Suprapubic skin (tissue), 4 donors: ENCODE results near the gene TAS1R2. TPM values are rescaled to one million over a fixed set of nuclear protein-coding genes. Genes with fewer than 3 reads are reported as not detected.

Experiments used
- DNase-seq, 2 donors: peaks; one replicate each; pipeline ENCODE4 v3.0.0-alpha.2; 2019; ENCODE audit warnings: low spot score in 2 of 2
- H3K27ac ChIP-seq: fragments of 200-600 bp; sonication (generic); one replicate; pipeline ENCODE4 v1.5.1; 2019
- H3K27me3 ChIP-seq: fragments of 200-600 bp; sonication (generic); one replicate; pipeline ENCODE4 v1.5.1; 2019
- H3K36me3 ChIP-seq: fragments of 200-600 bp; sonication (generic); one replicate; pipeline ENCODE4 v1.5.1; 2019
- H3K4me1 ChIP-seq: fragments of 200-600 bp; sonication (generic); one replicate; pipeline ENCODE4 v1.5.1; 2019
- H3K4me3 ChIP-seq: fragments of 200-600 bp; sonication (generic); one replicate; pipeline ENCODE4 v1.5.1; 2019; ENCODE audit warnings: mild to moderate bottlenecking
- H3K9me3 ChIP-seq: fragments of 200-600 bp; sonication (generic); one replicate; pipeline ENCODE4 v1.5.1; 2019
- EP300 ChIP-seq: sonication (generic); formaldehyde crosslinking; IDR thresholded peaks from one replicate; pipeline ENCODE4 v1.6.1; 2017; ENCODE audit warnings: antibody characterized with exemption
- POLR2A ChIP-seq, 2 donors: fragments of 450-650 bp; IDR thresholded peaks; one replicate each; pipeline ENCODE4 v1.6.1; 2017; ENCODE audit warnings: antibody characterized with exemption in 2 of 2, mild to moderate bottlenecking in 2 of 2, moderate library complexity in 2 of 2
- POLR2AphosphoS5 ChIP-seq, 3 donors: sonication (generic); formaldehyde crosslinking; IDR thresholded peaks; one replicate each; pipeline ENCODE4 v1.6.1; 2017; ENCODE audit warnings: antibody characterized with exemption in 3 of 3
- WGBS: methylation state at CpG from one replicate; pipeline ENCODE4 v1.1.5; 2018; 5-methylcytosine and 5-hydroxymethylcytosine counted together
- total RNA-seq, 4 donors: library from RNA; depleted of rRNA; stranded (reverse); fragments of >200 nt; gene quantifications; one replicate each; pipeline ENCODE4 v1.1.0, GENCODE V29; 2016
- TF ChIP-seq, protein P1 (sequence below), 2 donors: fragments of 200-600 bp in 1 of 2; fragments of 450-650 bp in 1 of 2; sonication (generic) in 1 of 2; IDR thresholded peaks; one replicate each; pipeline ENCODE4 v1.5.1; 2016 to 2019; ENCODE audit warnings: antibody characterized with exemption in 2 of 2, mild to moderate bottlenecking in 1 of 2, moderate library complexity in 1 of 2

TAS1R2 gene
- total RNA-seq, 4 donors from 2014 or later, result 0.38 to 1.3 (median 1.2) TPM; not detected in 1

- 77% methylated on average over 4 of the region's 6 CpGs for WGBS
- Histone ChIP-seq H3K27me3 (peaks cover 27% of the 10 kb centered on the region), H3K27ac (no peak overlapping the region), H3K9me3 (no peaks in the 10 kb centered on the region), H3K4me3 (no peak overlapping the region), H3K4me1 (no peaks in the 10 kb centered on the region), H3K36me3 (no peaks in the 10 kb centered on the region)
- TF ChIP-seq POLR2AphosphoS5 (IDR thresholded peaks at IDR 0.05), result no peak
- TF ChIP-seq, protein P1, sequence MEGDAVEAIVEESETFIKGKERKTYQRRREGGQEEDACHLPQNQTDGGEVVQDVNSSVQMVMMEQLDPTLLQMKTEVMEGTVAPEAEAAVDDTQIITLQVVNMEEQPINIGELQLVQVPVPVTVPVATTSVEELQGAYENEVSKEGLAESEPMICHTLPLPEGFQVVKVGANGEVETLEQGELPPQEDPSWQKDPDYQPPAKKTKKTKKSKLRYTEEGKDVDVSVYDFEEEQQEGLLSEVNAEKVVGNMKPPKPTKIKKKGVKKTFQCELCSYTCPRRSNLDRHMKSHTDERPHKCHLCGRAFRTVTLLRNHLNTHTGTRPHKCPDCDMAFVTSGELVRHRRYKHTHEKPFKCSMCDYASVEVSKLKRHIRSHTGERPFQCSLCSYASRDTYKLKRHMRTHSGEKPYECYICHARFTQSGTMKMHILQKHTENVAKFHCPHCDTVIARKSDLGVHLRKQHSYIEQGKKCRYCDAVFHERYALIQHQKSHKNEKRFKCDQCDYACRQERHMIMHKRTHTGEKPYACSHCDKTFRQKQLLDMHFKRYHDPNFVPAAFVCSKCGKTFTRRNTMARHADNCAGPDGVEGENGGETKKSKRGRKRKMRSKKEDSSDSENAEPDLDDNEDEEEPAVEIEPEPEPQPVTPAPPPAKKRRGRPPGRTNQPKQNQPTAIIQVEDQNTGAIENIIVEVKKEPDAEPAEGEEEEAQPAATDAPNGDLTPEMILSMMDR (IDR thresholded peaks at IDR 0.05), result no peak
- no peak for TF ChIP-seq POLR2A (IDR thresholded peaks at IDR 0.05)
- no peak for TF ChIP-seq EP300
- no peak for DNase-seq
Measured at GRCh38 chr1:18798946-18799345, 60.5 kb downstream of the TAS1R2 start.

DNA sequence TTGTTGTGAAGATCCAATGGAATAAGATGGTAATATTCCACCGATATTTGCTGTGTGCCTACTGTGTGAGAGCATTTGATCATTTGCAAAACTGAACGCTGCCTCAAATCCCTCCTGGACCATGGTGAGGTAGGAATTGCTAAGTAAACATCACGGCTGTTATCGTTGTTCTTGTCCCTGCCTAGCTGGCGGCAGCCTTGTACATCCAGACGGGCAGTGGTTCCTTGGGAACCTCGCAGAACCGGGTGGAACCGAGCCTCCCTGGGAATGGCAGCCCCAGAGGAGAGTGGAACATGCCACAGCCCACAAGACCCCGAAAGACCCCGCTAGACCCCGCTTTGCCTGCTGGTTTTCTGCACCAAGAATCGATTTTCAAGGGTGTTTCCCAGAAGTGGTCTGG is 60.9 kb downstream of the TAS1R2 start:
- Histone ChIP-seq H3K4me1 (no peaks in the 10 kb centered on the region), H3K27ac (no peak overlapping the region), H3K9me3 (no peaks in the 10 kb centered on the region), H3K36me3 (no peaks in the 10 kb centered on the region), H3K4me3 (no peak overlapping the region), H3K27me3 (peaks cover 27% of the 10 kb centered on the region)
- TF ChIP-seq, protein P1 (IDR thresholded peaks at IDR 0.05), result no peak
- TF ChIP-seq POLR2AphosphoS5 (IDR thresholded peaks at IDR 0.05) (no peak), POLR2A (IDR thresholded peaks at IDR 0.05) (no peak), EP300 (no peak)
- DNase-seq, result no peak
- 85% methylated on average over 13 of the region's 13 CpGs for WGBS

DNA sequence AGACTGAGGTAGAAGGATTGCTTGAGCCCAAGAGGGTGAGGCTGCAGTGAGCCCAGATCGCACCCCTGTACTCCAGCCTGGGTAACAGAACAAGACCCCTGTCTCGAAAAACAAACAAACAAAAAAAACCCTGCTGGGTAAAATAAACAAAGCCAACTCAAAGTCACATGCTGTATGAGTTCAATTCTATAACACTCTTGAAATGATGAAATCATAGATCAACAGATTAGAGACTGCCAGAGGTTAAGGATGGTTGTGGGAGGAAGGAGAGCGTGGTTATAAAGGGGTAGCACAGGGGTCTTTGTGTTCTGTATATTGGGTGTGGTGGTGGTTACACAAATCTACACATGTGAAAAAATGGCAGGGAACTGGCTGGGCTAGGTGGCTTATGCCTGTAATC is 62.5 kb downstream of the TAS1R2 start:
- TF ChIP-seq, protein P1 (IDR thresholded peaks at IDR 0.05), result no peak
- no peak for TF ChIP-seq POLR2AphosphoS5 (IDR thresholded peaks at IDR 0.05)
- TF ChIP-seq EP300, result no peak
- TF ChIP-seq POLR2A (IDR thresholded peaks at IDR 0.05), result no peak
- DNase-seq, result no peak
- 87% methylated on average over 3 of the region's 3 CpGs for WGBS
- Histone ChIP-seq H3K4me1 (no peaks in the 10 kb centered on the region), H3K36me3 (no peaks in the 10 kb centered on the region), H3K4me3 (no peak overlapping the region), H3K27ac (no peak overlapping the region), H3K27me3 (peaks cover 38% of the 10 kb centered on the region), H3K9me3 (peaks cover 6% of the 10 kb centered on the region)

DNA sequence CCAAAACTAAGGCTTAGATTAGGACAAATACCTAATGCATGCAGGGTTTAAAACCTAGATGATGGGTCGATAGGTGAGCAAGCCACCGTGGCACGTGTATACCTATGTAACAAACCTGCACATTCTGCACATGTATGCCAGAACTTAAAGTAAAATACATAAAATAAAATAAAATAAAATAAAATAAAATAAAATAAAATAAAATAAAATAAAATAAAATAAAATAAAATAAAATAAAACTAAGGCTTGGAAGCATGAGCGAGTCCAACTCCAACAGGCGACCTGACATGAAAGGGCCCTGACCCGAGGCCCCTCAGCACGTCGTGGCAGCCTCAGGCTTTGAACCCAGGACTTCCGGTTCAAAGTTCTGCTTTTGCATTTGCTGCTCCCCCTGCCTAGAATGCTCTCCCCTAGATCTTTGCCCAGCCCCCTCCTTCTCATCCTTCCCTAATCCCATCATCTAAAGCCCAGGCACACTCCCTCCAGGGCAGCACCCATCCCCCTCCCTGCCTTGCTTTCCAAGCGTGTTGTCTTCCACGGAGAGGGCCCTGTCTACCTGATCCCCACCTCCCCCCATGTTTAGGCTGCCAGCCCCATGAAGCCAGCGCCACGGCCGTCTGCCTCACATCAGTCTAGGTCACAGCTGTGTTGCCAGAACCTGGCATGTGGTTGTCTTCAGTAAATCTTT is 64.3 kb downstream of the TAS1R2 start:
- DNase-seq, result no peak
- H3K9me3 ChIP-seq, result peaks cover 6% of the 10 kb centered on the region
- no peak overlapping the region for H3K27ac ChIP-seq
- H3K4me1 ChIP-seq, result no peaks in the 10 kb centered on the region
- H3K27me3 ChIP-seq, result peaks cover 55% of the 10 kb centered on the region
- TF ChIP-seq POLR2AphosphoS5 (IDR thresholded peaks at IDR 0.05) (no peak), POLR2A (IDR thresholded peaks at IDR 0.05) (no peak), EP300 (no peak)
- TF ChIP-seq, protein P1 (IDR thresholded peaks at IDR 0.05), result no peak
- H3K4me3 ChIP-seq, result no peak overlapping the region
- H3K36me3 ChIP-seq, result no peaks in the 10 kb centered on the region
- WGBS, result 72% methylated on average over 14 of the region's 14 CpGs

GRCh38 chr1:18794561-18794960 is 64.9 kb downstream of the TAS1R2 start:
- no peaks in the 10 kb centered on the region for H3K36me3 ChIP-seq
- peaks cover 57% of the 10 kb centered on the region for H3K27me3 ChIP-seq
- H3K4me3 ChIP-seq, result no peak overlapping the region
- TF ChIP-seq, protein P1 (IDR thresholded peaks at IDR 0.05), result no peak
- TF ChIP-seq EP300, result no peak
- TF ChIP-seq POLR2AphosphoS5 (IDR thresholded peaks at IDR 0.05), result no peak
- no peak for TF ChIP-seq POLR2A (IDR thresholded peaks at IDR 0.05)
- no peak for DNase-seq
- WGBS, result 29% methylated on average over 5 of the region's 5 CpGs
- no peaks in the 10 kb centered on the region for H3K4me1 ChIP-seq
- peaks cover 6% of the 10 kb centered on the region for H3K9me3 ChIP-seq
- H3K27ac ChIP-seq, result no peak overlapping the region
